Ishikawa (cell line): ENCODE data around the gene CAMK1D.

ENCODE experiments used
- CEBPB ChIP-seq: IDR thresholded peaks from 2 replicates; pipeline ENCODE4 v1.6.1; 2012
- CREB1 ChIP-seq: IDR thresholded peaks from 2 replicates; pipeline ENCODE4 v1.6.1; 2012; ENCODE audit warnings: low read depth
- EGR1 ChIP-seq: IDR thresholded peaks from 2 replicates; pipeline ENCODE4 v1.6.1; 2012
- EP300 ChIP-seq: IDR thresholded peaks from 2 replicates; pipeline ENCODE4 v1.6.1; 2012; ENCODE audit warnings: borderline replicate concordance
- FOXM1 ChIP-seq: IDR thresholded peaks from 2 replicates; pipeline ENCODE4 v1.6.1; 2012; ENCODE audit warnings: low read depth, borderline replicate concordance
- MAX ChIP-seq: IDR thresholded peaks from 2 replicates; pipeline ENCODE4 v1.6.1; 2012
- NFIC ChIP-seq: IDR thresholded peaks from 2 replicates; pipeline ENCODE4 v1.6.1; 2012
- RAD21 ChIP-seq: IDR thresholded peaks from 2 replicates; pipeline ENCODE4 v1.6.1; 2012; ENCODE audit warnings: low read depth
- REST ChIP-seq: IDR thresholded peaks from 2 replicates; pipeline ENCODE4 v1.6.1; 2012; ENCODE audit warnings: low read depth, mild to moderate bottlenecking
- TAF1 ChIP-seq: IDR thresholded peaks from 2 replicates; pipeline ENCODE4 v1.6.1; 2012; ENCODE audit warnings: low read depth, mild to moderate bottlenecking
- TCF12 ChIP-seq: IDR thresholded peaks from 2 replicates; pipeline ENCODE4 v1.6.1; 2012; ENCODE audit warnings: low read depth
- TEAD4 ChIP-seq: IDR thresholded peaks from 2 replicates; pipeline ENCODE4 v1.6.1; 2012
- USF1 ChIP-seq: IDR thresholded peaks from 2 replicates; pipeline ENCODE4 v1.6.1; 2012
- YY1 ChIP-seq: IDR thresholded peaks from 2 replicates; pipeline ENCODE4 v1.6.1; 2012; ENCODE audit warnings: low read depth
- ZBTB7A ChIP-seq: IDR thresholded peaks from 2 replicates; pipeline ENCODE4 v1.6.1; 2012; ENCODE audit warnings: low read depth

The CAMK1D gene

GRCh38 chr10:12434277-12434676, 84.9 kb downstream of the CAMK1D start:
- TF ChIP-seq NFIC, result no peak
- no peak for TF ChIP-seq TAF1
- no peak for TF ChIP-seq FOXM1
- no peak for TF ChIP-seq ZBTB7A
- no peak for TF ChIP-seq MAX
- TF ChIP-seq CREB1, result no peak
- TF ChIP-seq EGR1, result no peak
- no peak for TF ChIP-seq EP300
- no peak for TF ChIP-seq TEAD4
- no peak for TF ChIP-seq RAD21
- no peak for TF ChIP-seq TCF12
- TF ChIP-seq USF1, result no peak
- TF ChIP-seq CEBPB, result no peak
- TF ChIP-seq YY1, result no peak
- no peak for TF ChIP-seq REST

- TF ChIP-seq NFIC, result no peak
- TF ChIP-seq EP300, result no peak
- TF ChIP-seq REST, result no peak
- no peak for TF ChIP-seq TEAD4
- no peak for TF ChIP-seq CEBPB
- TF ChIP-seq USF1, result no peak
- TF ChIP-seq ZBTB7A, result no peak
- no peak for TF ChIP-seq RAD21
- TF ChIP-seq CREB1, result no peak
- no peak for TF ChIP-seq TCF12
- TF ChIP-seq YY1, result no peak
- no peak for TF ChIP-seq FOXM1
- TF ChIP-seq EGR1, result no peak
- no peak for TF ChIP-seq TAF1
- TF ChIP-seq MAX, result no peak
These were observed 86.0 kb downstream of the CAMK1D start for GRCh38 chr10:12435348-12435747.

- TF ChIP-seq CREB1, result no peak
These were observed 89.8 kb downstream of the CAMK1D start for GRCh38 chr10:12438919-12439692.

GRCh38 chr10:12443026-12443425, 93.7 kb downstream of the CAMK1D start:
- TF ChIP-seq CEBPB, result no peak

- TF ChIP-seq ZBTB7A, result no peak
- TF ChIP-seq CEBPB, result no peak
- no peak for TF ChIP-seq NFIC
- TF ChIP-seq TEAD4, result no peak
- no peak for TF ChIP-seq TCF12
- TF ChIP-seq TAF1, result no peak
- no peak for TF ChIP-seq EP300
- no peak for TF ChIP-seq EGR1
- no peak for TF ChIP-seq REST
- TF ChIP-seq FOXM1, result no peak
- TF ChIP-seq MAX, result no peak
- TF ChIP-seq USF1, result no peak
- no peak for TF ChIP-seq YY1
- no peak for TF ChIP-seq RAD21
- TF ChIP-seq CREB1, result no peak
These were observed 95.8 kb downstream of the CAMK1D start for GRCh38 chr10:12444981-12445700.
